Measurements from ENCODE around the gene GPX2. TPM values are rescaled to one million over a fixed set of nuclear protein-coding genes. Genes with fewer than 3 reads are reported as not detected.
A peak's percentile ranks its signal among the peaks of the same experiment; 100 is the strongest.
"Not testable (repeated sequence)": the region's sequence is repeated elsewhere in the genome, so short reads cannot be mapped to it uniquely, and the experiment has no call there.

Gene GPX2
- total and polyA plus RNA-seq, 10 of the 15 experiments (the other 5 are each of a cell fraction or from before 2014, with no cell fraction given), result not detected

DNA sequence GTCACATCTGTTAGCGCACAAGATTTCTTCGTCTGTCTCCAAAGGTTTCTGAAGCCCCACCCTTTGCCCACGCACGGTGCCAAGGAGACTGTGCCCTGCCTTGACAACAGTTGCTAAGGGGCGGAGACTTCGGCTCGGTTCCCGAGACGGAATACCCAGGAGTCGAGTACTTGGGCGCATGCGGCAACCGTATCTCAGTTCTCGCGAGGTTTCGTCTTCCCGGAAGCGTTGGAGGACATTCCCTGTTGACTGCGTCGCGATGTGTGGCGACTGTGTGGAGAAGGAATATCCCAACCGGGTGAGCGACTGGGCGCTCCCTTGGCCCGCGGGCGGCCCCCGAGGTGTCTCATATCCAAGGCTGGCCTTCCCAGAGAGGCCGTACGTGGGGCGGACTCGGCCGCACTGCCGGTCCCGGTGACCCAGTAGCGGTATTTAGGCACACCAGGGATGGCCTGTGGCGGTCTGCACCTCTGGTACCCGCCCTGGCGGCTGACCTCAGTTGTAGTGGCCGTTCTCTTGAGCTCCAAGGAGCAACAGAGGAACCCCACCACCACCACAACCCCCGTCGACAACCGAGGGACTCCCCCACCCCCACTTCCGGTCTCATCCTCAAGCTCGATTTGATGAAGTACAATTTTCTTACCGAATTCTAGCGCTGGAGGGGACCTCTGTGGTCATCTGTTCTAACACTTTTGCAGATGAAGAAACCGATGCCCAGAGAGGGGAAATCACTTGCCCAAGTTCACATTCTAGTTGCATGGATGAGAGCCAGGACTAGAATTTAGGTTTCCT lies 28.1 kb downstream of the GPX2 start, which contains the start of gene CHURC1 (continued):
- TF ChIP-seq, protein P1, sequence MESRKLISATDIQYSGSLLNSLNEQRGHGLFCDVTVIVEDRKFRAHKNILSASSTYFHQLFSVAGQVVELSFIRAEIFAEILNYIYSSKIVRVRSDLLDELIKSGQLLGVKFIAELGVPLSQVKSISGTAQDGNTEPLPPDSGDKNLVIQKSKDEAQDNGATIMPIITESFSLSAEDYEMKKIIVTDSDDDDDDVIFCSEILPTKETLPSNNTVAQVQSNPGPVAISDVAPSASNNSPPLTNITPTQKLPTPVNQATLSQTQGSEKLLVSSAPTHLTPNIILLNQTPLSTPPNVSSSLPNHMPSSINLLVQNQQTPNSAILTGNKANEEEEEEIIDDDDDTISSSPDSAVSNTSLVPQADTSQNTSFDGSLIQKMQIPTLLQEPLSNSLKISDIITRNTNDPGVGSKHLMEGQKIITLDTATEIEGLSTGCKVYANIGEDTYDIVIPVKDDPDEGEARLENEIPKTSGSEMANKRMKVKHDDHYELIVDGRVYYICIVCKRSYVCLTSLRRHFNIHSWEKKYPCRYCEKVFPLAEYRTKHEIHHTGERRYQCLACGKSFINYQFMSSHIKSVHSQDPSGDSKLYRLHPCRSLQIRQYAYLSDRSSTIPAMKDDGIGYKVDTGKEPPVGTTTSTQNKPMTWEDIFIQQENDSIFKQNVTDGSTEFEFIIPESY (IDR thresholded peaks at IDR 0.05), result no peak
- no peak for TF ChIP-seq SRF (IDR thresholded peaks at IDR 0.05; ENCODE audit: low read depth in 2 of 2, low read length in 2 of 2)
- 0 out of 2 replicates have a peak, but pooled peaks have one; percentile 9 for TF ChIP-seq TCF3 (IDR thresholded peaks at IDR 0.05; ENCODE audit: borderline replicate concordance, insufficient read depth, low read depth, low read length)
- no peak for TF ChIP-seq SREBF1 (IDR thresholded peaks at IDR 0.05; ENCODE audit: low read length)
- TF ChIP-seq, protein P2, sequence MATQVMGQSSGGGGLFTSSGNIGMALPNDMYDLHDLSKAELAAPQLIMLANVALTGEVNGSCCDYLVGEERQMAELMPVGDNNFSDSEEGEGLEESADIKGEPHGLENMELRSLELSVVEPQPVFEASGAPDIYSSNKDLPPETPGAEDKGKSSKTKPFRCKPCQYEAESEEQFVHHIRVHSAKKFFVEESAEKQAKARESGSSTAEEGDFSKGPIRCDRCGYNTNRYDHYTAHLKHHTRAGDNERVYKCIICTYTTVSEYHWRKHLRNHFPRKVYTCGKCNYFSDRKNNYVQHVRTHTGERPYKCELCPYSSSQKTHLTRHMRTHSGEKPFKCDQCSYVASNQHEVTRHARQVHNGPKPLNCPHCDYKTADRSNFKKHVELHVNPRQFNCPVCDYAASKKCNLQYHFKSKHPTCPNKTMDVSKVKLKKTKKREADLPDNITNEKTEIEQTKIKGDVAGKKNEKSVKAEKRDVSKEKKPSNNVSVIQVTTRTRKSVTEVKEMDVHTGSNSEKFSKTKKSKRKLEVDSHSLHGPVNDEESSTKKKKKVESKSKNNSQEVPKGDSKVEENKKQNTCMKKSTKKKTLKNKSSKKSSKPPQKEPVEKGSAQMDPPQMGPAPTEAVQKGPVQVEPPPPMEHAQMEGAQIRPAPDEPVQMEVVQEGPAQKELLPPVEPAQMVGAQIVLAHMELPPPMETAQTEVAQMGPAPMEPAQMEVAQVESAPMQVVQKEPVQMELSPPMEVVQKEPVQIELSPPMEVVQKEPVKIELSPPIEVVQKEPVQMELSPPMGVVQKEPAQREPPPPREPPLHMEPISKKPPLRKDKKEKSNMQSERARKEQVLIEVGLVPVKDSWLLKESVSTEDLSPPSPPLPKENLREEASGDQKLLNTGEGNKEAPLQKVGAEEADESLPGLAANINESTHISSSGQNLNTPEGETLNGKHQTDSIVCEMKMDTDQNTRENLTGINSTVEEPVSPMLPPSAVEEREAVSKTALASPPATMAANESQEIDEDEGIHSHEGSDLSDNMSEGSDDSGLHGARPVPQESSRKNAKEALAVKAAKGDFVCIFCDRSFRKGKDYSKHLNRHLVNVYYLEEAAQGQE (IDR thresholded peaks at IDR 0.05; ENCODE audit: low read depth, low read length), result no peak
- no peak for TF ChIP-seq RBBP5 (conservative IDR thresholded peaks at IDR 0.05)
- peak; percentile 97 for TF ChIP-seq GATAD2B (conservative IDR thresholded peaks at IDR 0.05; ENCODE audit: low read depth)
- no peak for TF ChIP-seq EZH2 (IDR thresholded peaks at IDR 0.05; ENCODE audit: borderline replicate concordance, control insufficient read depth, low read depth, low read length)
- TF ChIP-seq, protein P3, sequence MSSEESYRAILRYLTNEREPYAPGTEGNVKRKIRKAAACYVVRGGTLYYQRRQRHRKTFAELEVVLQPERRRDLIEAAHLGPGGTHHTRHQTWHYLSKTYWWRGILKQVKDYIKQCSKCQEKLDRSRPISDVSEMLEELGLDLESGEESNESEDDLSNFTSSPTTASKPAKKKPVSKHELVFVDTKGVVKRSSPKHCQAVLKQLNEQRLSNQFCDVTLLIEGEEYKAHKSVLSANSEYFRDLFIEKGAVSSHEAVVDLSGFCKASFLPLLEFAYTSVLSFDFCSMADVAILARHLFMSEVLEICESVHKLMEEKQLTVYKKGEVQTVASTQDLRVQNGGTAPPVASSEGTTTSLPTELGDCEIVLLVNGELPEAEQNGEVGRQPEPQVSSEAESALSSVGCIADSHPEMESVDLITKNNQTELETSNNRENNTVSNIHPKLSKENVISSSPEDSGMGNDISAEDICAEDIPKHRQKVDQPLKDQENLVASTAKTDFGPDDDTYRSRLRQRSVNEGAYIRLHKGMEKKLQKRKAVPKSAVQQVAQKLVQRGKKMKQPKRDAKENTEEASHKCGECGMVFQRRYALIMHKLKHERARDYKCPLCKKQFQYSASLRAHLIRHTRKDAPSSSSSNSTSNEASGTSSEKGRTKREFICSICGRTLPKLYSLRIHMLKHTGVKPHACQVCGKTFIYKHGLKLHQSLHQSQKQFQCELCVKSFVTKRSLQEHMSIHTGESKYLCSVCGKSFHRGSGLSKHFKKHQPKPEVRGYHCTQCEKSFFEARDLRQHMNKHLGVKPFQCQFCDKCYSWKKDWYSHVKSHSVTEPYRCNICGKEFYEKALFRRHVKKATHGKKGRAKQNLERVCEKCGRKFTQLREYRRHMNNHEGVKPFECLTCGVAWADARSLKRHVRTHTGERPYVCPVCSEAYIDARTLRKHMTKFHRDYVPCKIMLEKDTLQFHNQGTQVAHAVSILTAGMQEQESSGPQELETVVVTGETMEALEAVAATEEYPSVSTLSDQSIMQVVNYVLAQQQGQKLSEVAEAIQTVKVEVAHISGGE (CRISPR knock-in tag; IDR thresholded peaks at IDR 0.05), result no peak

DNA sequence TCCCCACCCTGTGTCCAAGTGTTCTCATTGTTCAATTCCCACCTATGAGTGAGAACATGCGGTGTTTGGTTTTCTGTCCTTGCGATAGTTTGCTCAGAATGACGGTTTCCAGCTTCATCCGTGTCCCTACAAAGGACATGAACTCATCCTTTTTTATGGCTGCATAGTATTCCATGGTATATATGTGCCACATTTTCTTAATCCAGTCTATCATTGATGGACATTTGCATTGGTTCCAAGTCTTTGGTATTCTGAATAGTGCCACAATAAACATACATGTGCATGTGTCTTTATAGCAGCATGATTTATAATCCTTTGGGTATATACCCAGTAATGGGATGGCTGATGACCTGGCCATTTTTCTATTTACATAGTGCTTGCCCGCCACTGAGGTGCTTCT lies 29.1 kb downstream of the GPX2 start:
- H3K9me3 ChIP-seq (replicated peaks; ENCODE audit: control insufficient read depth, insufficient read depth, low read length); intact Hi-C loops (cut with micrococcal nuclease; ENCODE audit: unreplicated experiment); DNase-seq (ENCODE audit: low read depth, low spot score); FAIRE-seq; H3K4me1 ChIP-seq (ENCODE audit: control insufficient read depth, insufficient read depth, low read length); ATAC-seq; H3K4me3 ChIP-seq; in situ Hi-C loops (cut with MboI); H3K36me3 ChIP-seq (ENCODE audit: control insufficient read depth in 2 of 2, insufficient read depth in 2 of 2, low read length in 1 of 2); BruUV-seq (replicated peaks); H3K27ac ChIP-seq (ENCODE audit: control insufficient read depth, insufficient read depth); POLR2A ChIA-PET; H4K20me1 ChIP-seq (ENCODE audit: control insufficient read depth, insufficient read depth); H3K9ac ChIP-seq (ENCODE audit: control insufficient read depth, insufficient read depth, low read length); H3K27me3 ChIP-seq (replicated peaks in 1 of 2; ENCODE audit: control insufficient read depth in 2 of 2, insufficient read depth in 2 of 2, low read length in 1 of 2): not testable (repeated sequence)
- H3K79me2 ChIP-seq (ENCODE audit: control insufficient read depth, insufficient read depth, low read length), result peaks cover 42% of the 10 kb centered on the region
- ChIA-PET SMC1A (ENCODE audit: uncharacterized antibody, unreplicated experiment) (interaction anchor here (1.3 to 1.9 kb wide), 2 partner anchors 39 to 81 kb away, joined by 4 to 8 read pairs; no protein-coding TSS in a partner anchor), CTCF (interaction anchor here (3.5 kb wide), 1 partner anchor 21 kb away, joined by 20 read pairs; no protein-coding TSS in a partner anchor), RAD21 (ENCODE audit: unreplicated experiment) (interaction anchor here (0.6 to 2.2 kb wide), 3 partner anchors 11 to 73 kb away, joined by 3 to 9 read pairs (median 9); partner anchors contain the start of gene FNTB)
- 49% methylated on average over 5 of the region's 5 CpGs for WGBS (ENCODE audit: insufficient coverage, insufficient replicate concordance, low lambda C conversion rate, missing lambda C conversion rate)
- peak overlapping the region; percentile 92; the same call in 1 of the 2 replicates for H3K4me2 ChIP-seq (ENCODE audit: control insufficient read depth, insufficient read depth)
- H2AFZ ChIP-seq (ENCODE audit: control insufficient read depth, low read depth, low read length), result peak overlapping the region; percentile 89

All from GM12878 (cell line).